ENCODE measurements around the gene TSC2. TPM values are rescaled to one million over a fixed set of nuclear protein-coding genes. Genes with fewer than 3 reads are reported as not detected.

The TSC2 gene
- total RNA-seq, 2 donors from 2014 or later = 42.4 to 43.2 TPM

- peaks cover 58% of the 10 kb centered on the region for H3K36me3 ChIP-seq
- H3K4me1 ChIP-seq = peaks cover 0 to 4% of the 10 kb centered on the region in 2 donors
- no peak for TF ChIP-seq CTCF (IDR thresholded peaks at IDR 0.05)
- no peak overlapping the region for H3K27ac ChIP-seq
- no peak for DNase-seq (ENCODE audit: low spot score)
- no peak overlapping the region for H3K4me3 ChIP-seq
- no peaks in the 10 kb centered on the region for H3K9me3 ChIP-seq
- no peaks in the 10 kb centered on the region for H3K27me3 ChIP-seq
Observed at GRCh38 chr16:2076072-2076865, 28.5 kb downstream of the TSC2 start.

- no peak for DNase-seq (ENCODE audit: low spot score)
- no peaks in the 10 kb centered on the region for H3K9me3 ChIP-seq
- no peak for TF ChIP-seq CTCF (IDR thresholded peaks at IDR 0.05)
- peaks cover 58% of the 10 kb centered on the region for H3K36me3 ChIP-seq
- H3K27me3 ChIP-seq = no peaks in the 10 kb centered on the region
- no peak overlapping the region for H3K4me3 ChIP-seq
- no peak overlapping the region for H3K27ac ChIP-seq
- H3K4me1 ChIP-seq = peaks cover 0 to 12% of the 10 kb centered on the region in 2 donors
Observed at GRCh38 chr16:2077016-2077415, 29.2 kb downstream of the TSC2 start.

- no peak for TF ChIP-seq CTCF (IDR thresholded peaks at IDR 0.05)
- H3K27me3 ChIP-seq = no peaks in the 10 kb centered on the region
- no peak overlapping the region for H3K27ac ChIP-seq
- H3K4me3 ChIP-seq = no peak overlapping the region
- H3K9me3 ChIP-seq = no peaks in the 10 kb centered on the region
- peaks cover 0 to 18% of the 10 kb centered on the region in 2 donors for H3K4me1 ChIP-seq
- peaks cover 54% of the 10 kb centered on the region for H3K36me3 ChIP-seq
- DNase-seq (ENCODE audit: low spot score) = no peak
Observed at GRCh38 chr16:2077696-2078095, 29.9 kb downstream of the TSC2 start.

GRCh38 chr16:2078096-2078495 is 30.3 kb downstream of the TSC2 start:
- peaks cover 50% of the 10 kb centered on the region for H3K36me3 ChIP-seq
- H3K27ac ChIP-seq = no peak overlapping the region
- H3K4me1 ChIP-seq = peaks cover 0 to 21% of the 10 kb centered on the region in 2 donors
- no peak for TF ChIP-seq CTCF (IDR thresholded peaks at IDR 0.05)
- no peaks in the 10 kb centered on the region for H3K27me3 ChIP-seq
- no peak for DNase-seq (ENCODE audit: low spot score)
- no peak overlapping the region for H3K4me3 ChIP-seq
- no peaks in the 10 kb centered on the region for H3K9me3 ChIP-seq

- H3K4me3 ChIP-seq = no peak overlapping the region
- TF ChIP-seq CTCF (IDR thresholded peaks at IDR 0.05) = no peak
- no peak for DNase-seq (ENCODE audit: low spot score)
- no peak overlapping the region for H3K27ac ChIP-seq
- H3K4me1 ChIP-seq = peaks cover 0 to 21% of the 10 kb centered on the region in 2 donors
- no peaks in the 10 kb centered on the region for H3K27me3 ChIP-seq
- no peaks in the 10 kb centered on the region for H3K9me3 ChIP-seq
- H3K36me3 ChIP-seq = peaks cover 44% of the 10 kb centered on the region
Observed at GRCh38 chr16:2078691-2079090, 30.9 kb downstream of the TSC2 start.

Measured in right atrium auricular region (tissue), 2 donors.